GM23248 (cell line): ENCODE results near the gene EIF4G3. TPM values are rescaled to one million over a fixed set of nuclear protein-coding genes. Genes with fewer than 3 reads are reported as not detected.
"Not testable (repeated sequence)": the region's sequence is repeated elsewhere in the genome, so short reads cannot be mapped to it uniquely, and the experiment has no call there.

Experiments used
- DNase-seq: peaks from one replicate; pipeline ENCODE4 v3.0.0-alpha.2; 2015
- H2AFZ ChIP-seq: fragments of 200-600 bp; sonication (generic); 2 replicates; pipeline ENCODE4 v1.6.1; 2016; ENCODE audit warnings: antibody characterized with exemption
- H3F3A ChIP-seq: fragments of 200-600 bp; sonication (generic); 2 replicates; pipeline ENCODE4 v1.6.1; 2016; ENCODE audit warnings: mild to moderate bottlenecking, antibody characterized with exemption, mixed run types; ENCODE audit not compliant: insufficient read depth
- H3K27ac ChIP-seq: fragments of 200-600 bp; sonication (generic); 2 replicates; pipeline ENCODE4 v1.5.1; 2016; ENCODE audit warnings: mild to moderate bottlenecking
- H3K27me3 ChIP-seq: fragments of 200-600 bp; sonication (generic); replicated peaks from 2 replicates; pipeline ENCODE4 v1.6.1; 2016; ENCODE audit warnings: mild to moderate bottlenecking; ENCODE audit not compliant: insufficient read depth
- H3K36me3 ChIP-seq: fragments of 200-600 bp; sonication (generic); 2 replicates; pipeline ENCODE4 v1.6.1; 2016; ENCODE audit warnings: low read depth, mild to moderate bottlenecking
- H3K4me1 ChIP-seq: fragments of 200-600 bp; sonication (generic); 2 replicates; pipeline ENCODE4 v1.6.1; 2016; ENCODE audit warnings: mild to moderate bottlenecking; ENCODE audit not compliant: insufficient read depth
- H3K4me2 ChIP-seq: fragments of 200-600 bp; sonication (generic); one replicate; pipeline ENCODE4 v1.6.1; 2016; ENCODE audit warnings: mild to moderate bottlenecking; ENCODE audit not compliant: unreplicated experiment
- H3K4me3 ChIP-seq: fragments of 200-600 bp; sonication (generic); 2 replicates; pipeline ENCODE4 v1.5.1; 2016; ENCODE audit warnings: mild to moderate bottlenecking
- H3K79me2 ChIP-seq: fragments of 200-600 bp; sonication (generic); 2 replicates; pipeline ENCODE4 v1.6.1; 2016; ENCODE audit warnings: mild to moderate bottlenecking; ENCODE audit not compliant: insufficient read depth
- H3K9ac ChIP-seq: fragments of 200-600 bp; sonication (generic); 2 replicates; pipeline ENCODE4 v1.6.1; 2016; ENCODE audit warnings: mild to moderate bottlenecking
- H3K9me2 ChIP-seq: fragments of 200-600 bp; sonication (generic); 2 replicates; pipeline ENCODE4 v1.6.1; 2016; ENCODE audit warnings: mixed run types, mild to moderate bottlenecking, moderate library complexity; ENCODE audit not compliant: insufficient read depth
- H3K9me3 ChIP-seq: fragments of 200-600 bp; sonication (generic); one replicate; pipeline ENCODE4 v1.6.1; 2017; ENCODE audit warnings: low read depth
- H4K20me1 ChIP-seq: fragments of 200-600 bp; sonication (generic); 2 replicates; pipeline ENCODE4 v1.6.0; 2016; ENCODE audit not compliant: insufficient read depth
- EZH2 ChIP-seq: fragments of 200-600 bp; sonication (generic); IDR thresholded peaks from 2 replicates; pipeline ENCODE4 v1.6.1; 2018; ENCODE audit warnings: antibody characterized with exemption, mild to moderate bottlenecking; ENCODE audit not compliant: insufficient read depth, poor library complexity, severe bottlenecking
- EZH2phosphoT487 ChIP-seq: fragments of 200-600 bp; sonication (generic); IDR thresholded peaks from 2 replicates; pipeline ENCODE4 v1.6.1; 2018; ENCODE audit warnings: antibody characterized with exemption, moderate library complexity, mild to moderate bottlenecking, low read depth; ENCODE audit not compliant: insufficient read depth
- WGBS, 2 experiments: methylation state at CpG; one replicate each; pipeline ENCODE4 v1.1.6; 2015 to 2017; ENCODE audit warnings: low lambda C conversion rate in 2 of 2, low coverage in 1 of 2; ENCODE audit errors: missing lambda C conversion rate in 2 of 2; 5-methylcytosine and 5-hydroxymethylcytosine counted together
- in situ Hi-C: fragments of 300-500 bp; cut with MboI; formaldehyde crosslinking; loops from 2 replicates; pipeline ENCODE4 v1.15.0; 2020
- polyA plus RNA-seq: library from polyadenylated mRNA; unstranded; fragments of >200 nt; fragmentation: Nextera tagmentation; extraction: Ambion mirVana; gene quantifications from 2 replicates; pipeline ENCODE4 v1.2.1, GENCODE V29; 2016
- total RNA-seq: library from RNA; depleted of rRNA; stranded (reverse); fragments of >200 nt; shearing (Covaris generic); gene quantifications from 2 replicates; pipeline ENCODE4 v1.2.3, GENCODE V29; 2014

Gene EIF4G3
- total and polyA plus RNA-seq, 2 experiments from 2014 or later: 24.0 to 43.1 TPM

DNA sequence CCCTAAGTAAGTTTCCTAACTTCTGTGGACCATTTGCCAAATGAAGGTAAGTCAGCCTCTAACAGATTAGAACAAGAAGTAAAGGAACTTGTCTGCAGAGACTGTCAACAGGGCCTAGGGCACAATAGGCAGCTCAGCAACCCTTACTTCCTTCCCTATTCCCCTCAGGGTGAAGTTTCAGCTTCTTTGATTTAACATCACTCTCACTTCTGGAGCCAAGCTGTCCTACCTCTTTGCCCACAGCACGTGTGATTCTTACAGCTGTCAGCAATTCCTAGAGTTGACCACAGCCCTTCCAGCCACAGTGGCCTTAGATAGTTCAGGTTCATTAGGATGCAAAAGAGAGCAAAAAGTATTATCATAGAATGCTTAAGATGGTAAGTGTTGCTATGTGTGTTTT is 7.6 kb upstream of the EIF4G3 start:
- no peak for DNase-seq
- Histone ChIP-seq H3K27ac (no peak overlapping the region), H3K4me2 (no peak overlapping the region), H3K36me3 (no peaks in the 10 kb centered on the region), H3K9me3 (no peaks in the 10 kb centered on the region), H3F3A (peaks cover 13% of the 10 kb centered on the region; the same call in 1 of the 2 replicates), H2AFZ (no peak overlapping the region), H3K4me1 (peaks cover 10% of the 10 kb centered on the region), H3K79me2 (no peaks in the 10 kb centered on the region), H3K9ac (no peak overlapping the region), H3K27me3 (no peaks in the 10 kb centered on the region), H3K9me2 (no peaks in the 10 kb centered on the region), H4K20me1 (no peaks in the 10 kb centered on the region), H3K4me3 (no peak overlapping the region)
- TF ChIP-seq EZH2phosphoT487 (no peak), EZH2 (no peak)
- 83 to 94% methylated on average over 1 of the region's 1 CpG for WGBS, 2 experiments
- in situ Hi-C loops: loop anchor here (10.0 to 25.0 kb wide), 3 partner anchors 197 to 647 kb away; no protein-coding TSS in a partner anchor

DNA sequence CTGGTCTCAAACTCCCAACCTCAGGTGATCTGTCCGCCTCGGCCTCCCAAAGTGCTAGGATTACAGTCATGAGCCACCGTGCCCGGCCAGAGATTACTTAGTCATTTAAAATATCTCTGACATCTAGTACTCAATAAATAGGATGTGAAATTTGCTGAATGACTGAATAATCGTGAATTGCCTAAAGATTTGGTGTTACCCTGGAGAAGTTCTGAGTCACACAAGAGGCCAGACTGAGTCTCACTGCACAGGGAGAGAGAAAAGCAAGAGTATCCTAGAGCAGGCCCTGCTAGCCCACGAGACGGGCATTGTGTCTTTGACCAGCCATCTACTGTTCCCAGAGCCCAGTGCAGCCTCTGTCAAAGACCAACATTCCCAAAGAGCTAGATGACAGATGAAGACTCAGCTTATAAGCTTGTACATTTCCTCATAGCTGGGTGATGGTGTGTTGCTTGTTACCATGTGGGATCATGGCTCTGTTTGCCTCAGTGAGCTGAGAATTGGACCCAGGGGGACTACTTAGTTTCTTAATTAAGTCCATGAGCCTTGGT is 5.6 kb upstream of the EIF4G3 start:
- Histone ChIP-seq H3K4me2 (no peak overlapping the region), H2AFZ (0 out of 2 replicates have a peak overlapping the region, but pooled peaks have one; percentile 7), H4K20me1 (no peaks in the 10 kb centered on the region), H3K9me3 (no peaks in the 10 kb centered on the region), H3K4me1 (peaks cover 10% of the 10 kb centered on the region), H3K27me3 (no peaks in the 10 kb centered on the region), H3K79me2 (no peaks in the 10 kb centered on the region), H3K36me3 (no peaks in the 10 kb centered on the region), H3K4me3 (no peak overlapping the region), H3K9me2 (no peaks in the 10 kb centered on the region), H3F3A (peaks cover 13% of the 10 kb centered on the region; the same call in 1 of the 2 replicates), H3K27ac (peak overlapping the region; percentile 47), H3K9ac (no peak overlapping the region)
- no peak for TF ChIP-seq EZH2
- TF ChIP-seq EZH2phosphoT487: no peak
- in situ Hi-C loops: loop anchor here (10.0 to 25.0 kb wide), 3 partner anchors 195 to 645 kb away; no protein-coding TSS in a partner anchor
- 48 to 60% methylated on average over 7 of the region's 7 CpGs for WGBS, 2 experiments
- DNase-seq: peak; percentile 71

DNA sequence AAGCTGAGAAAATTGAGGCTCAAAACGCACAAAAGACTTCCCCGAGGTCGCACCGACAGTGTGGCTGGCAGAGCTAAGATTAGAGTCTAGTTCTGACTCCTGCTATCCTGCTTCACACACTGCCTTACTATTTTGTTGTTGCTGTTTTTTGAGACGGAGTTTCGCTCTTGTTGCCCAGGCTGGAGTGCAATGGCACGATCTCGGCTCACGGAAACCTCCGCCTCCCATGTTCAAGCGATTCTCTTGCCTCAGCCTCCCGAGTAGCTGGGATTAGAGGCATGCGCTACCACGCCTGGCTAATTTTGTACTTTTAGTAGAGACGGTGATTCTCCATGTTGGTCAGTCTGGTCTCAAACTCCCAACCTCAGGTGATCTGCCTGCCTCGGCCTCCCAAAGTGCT is 1.6 kb upstream of the EIF4G3 start:
- H3K9ac ChIP-seq, H3K9me3 ChIP-seq, H3K4me3 ChIP-seq, H3K4me2 ChIP-seq, H3K27me3 ChIP-seq, H3K27ac ChIP-seq, H3K9me2 ChIP-seq, H3K36me3 ChIP-seq, H4K20me1 ChIP-seq, DNase-seq, H2AFZ ChIP-seq: not testable (repeated sequence)
- Histone ChIP-seq H3F3A (peaks cover 33% of the 10 kb centered on the region), H3K4me1 (peaks cover 17% of the 10 kb centered on the region), H3K79me2 (peaks cover 27% of the 10 kb centered on the region)
- 97 to 98% methylated on average over 16 of the region's 16 CpGs for WGBS, 2 experiments
- in situ Hi-C loops: loop anchor here (25.0 kb wide), 2 partner anchors 191 to 641 kb away; no protein-coding TSS in a partner anchor

- peak; percentile 65 for DNase-seq
- 2% methylated on average over 13 to 33 of the region's 69 CpGs for WGBS, 2 experiments
- H4K20me1 ChIP-seq: no peaks in the 10 kb centered on the region
- in situ Hi-C loops: loop anchor here (25.0 kb wide), 2 partner anchors 189 to 639 kb away; no protein-coding TSS in a partner anchor
- peaks cover 12% of the 10 kb centered on the region for H3K4me1 ChIP-seq
- H3K4me2 ChIP-seq: peak overlapping the region; percentile 98
- H2AFZ ChIP-seq: peak overlapping the region; percentile 47
- no peaks in the 10 kb centered on the region for H3K27me3 ChIP-seq
- peak overlapping the region; percentile 87 for H3K27ac ChIP-seq
- H3K9ac ChIP-seq: peak overlapping the region; percentile 93
- H3K79me2 ChIP-seq: peaks cover 51% of the 10 kb centered on the region
- no peaks in the 10 kb centered on the region for H3K36me3 ChIP-seq
- no peaks in the 10 kb centered on the region for H3K9me3 ChIP-seq
- TF ChIP-seq EZH2phosphoT487 (no peak), EZH2 (no peak)
- H3K9me2 ChIP-seq: no peaks in the 10 kb centered on the region
- H3K4me3 ChIP-seq: peak overlapping the region; percentile 89
- H3F3A ChIP-seq: peaks cover 29% of the 10 kb centered on the region
Observed at GRCh38 chr1:21175670-21176581, 771 bp downstream of the EIF4G3 start.
